OCI-LY7 (cell line): Measurements from ENCODE around the gene KLHDC9.

Experiments used
- CTCF ChIP-seq: fragments of 200-600 bp; sonication (generic); conservative IDR thresholded peaks from 2 replicates; pipeline ENCODE4 v1.5.1; 2014; ENCODE audit warnings: mild to moderate bottlenecking, antibody characterized with exemption, low read length, moderate library complexity, mixed read lengths
- EZH2phosphoT487 ChIP-seq: fragments of 200-600 bp; sonication (generic); IDR thresholded peaks from 2 replicates; pipeline ENCODE4 v1.6.1; 2018; ENCODE audit warnings: low read depth, borderline replicate concordance, mild to moderate bottlenecking, mixed run types, antibody characterized with exemption, low read length, moderate library complexity, mixed read lengths

- TF ChIP-seq CTCF (no peak), EZH2phosphoT487 (no peak)
Measured at GRCh38 chr1:161083748-161084596, 14.2 kb upstream of the KLHDC9 start.
